Measurements from ENCODE around the gene ARHGAP19. TPM values are rescaled to one million over a fixed set of nuclear protein-coding genes. Genes with fewer than 3 reads are reported as not detected.

ARHGAP19 gene
- total and polyA plus RNA-seq, 2 of the 8 experiments (the other 6 are each of a cell fraction or from before 2014, with no cell fraction given) = 13.3 to 32.1 TPM

GRCh38 chr10:97210543-97210960 is 81.9 kb downstream of the ARHGAP19 start (continued):
- TF ChIP-seq HDAC2 (IDR thresholded peaks at IDR 0.05; ENCODE audit: borderline replicate concordance in 1 of 2, low read depth in 2 of 2, low read length in 2 of 2) = no peak
- TF ChIP-seq RAD21 (IDR thresholded peaks at IDR 0.05 in 1 of 2, conservative IDR thresholded peaks at IDR 0.05 in 1 of 2; ENCODE audit: low read depth in 2 of 2, low read length in 2 of 2) = peak; percentile 91 to 95
- no peak for TF ChIP-seq EZH2 (IDR thresholded peaks at IDR 0.05; ENCODE audit: low read depth, low read length, severe bottlenecking)
- no peak for TF ChIP-seq POU5F1 (IDR thresholded peaks at IDR 0.05; ENCODE audit: low read depth, low read length)
- no peak for TF ChIP-seq TAF7 (optimal IDR thresholded peaks at IDR 0.05; ENCODE audit: borderline replicate concordance, low read depth, low read length)
- TF ChIP-seq POLR2A (IDR thresholded peaks at IDR 0.05; ENCODE audit: control extremely low read depth in 1 of 2, low read depth in 2 of 2, low read length in 2 of 2) = no peak
- no peak for TF ChIP-seq CHD2 (IDR thresholded peaks at IDR 0.05; ENCODE audit: low read length)
- TF ChIP-seq EP300 (IDR thresholded peaks at IDR 0.05; ENCODE audit: borderline replicate concordance in 1 of 2, low read depth in 2 of 2, low read length in 2 of 2) = no peak
- no peak for TF ChIP-seq EGR1 (IDR thresholded peaks at IDR 0.05; ENCODE audit: borderline replicate concordance, low read depth, low read length)
- no peak for TF ChIP-seq JUND (IDR thresholded peaks at IDR 0.05; ENCODE audit: low read length)
- TF ChIP-seq MAX (IDR thresholded peaks at IDR 0.05) = peak; percentile 79
- TF ChIP-seq YY1 (IDR thresholded peaks at IDR 0.05; ENCODE audit: low read depth, low read length) = no peak
- no peak for TF ChIP-seq BACH1 (IDR thresholded peaks at IDR 0.05; ENCODE audit: low read length)
